GM18873 (cell line): Measurements from ENCODE around the gene PRKCZ.

Source experiments
- ATAC-seq: cut with Tn5 transposase; IDR thresholded peaks from one replicate; pipeline ENCODE4 v1.9.1; 2021; ENCODE audit warnings: mild to moderate bottlenecking, moderate library complexity, moderate number of reproducible peaks; ENCODE audit not compliant: unreplicated experiment, low FRiP score

The PRKCZ gene

DNA sequence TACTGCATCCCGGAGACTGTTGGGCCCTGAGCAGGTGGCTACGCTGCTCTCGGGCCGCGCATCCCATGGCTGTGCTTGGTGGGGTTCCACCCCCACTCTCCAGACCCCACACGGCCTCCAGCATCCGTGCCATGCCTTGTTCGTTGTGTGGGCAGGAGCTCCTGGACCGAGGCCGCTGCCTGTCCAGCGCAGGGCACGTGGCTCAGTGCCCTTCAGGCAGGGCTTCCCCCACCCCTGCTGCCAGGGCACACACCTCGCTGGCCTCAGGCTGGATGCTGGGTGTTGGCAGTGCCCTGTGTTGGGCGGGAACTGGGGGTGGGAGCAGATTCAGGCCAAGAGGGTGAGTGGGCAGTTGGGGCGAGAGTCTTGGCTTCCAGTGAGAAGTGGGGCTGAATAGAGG is 9.9 kb downstream of the PRKCZ start:
- no peak for ATAC-seq

DNA sequence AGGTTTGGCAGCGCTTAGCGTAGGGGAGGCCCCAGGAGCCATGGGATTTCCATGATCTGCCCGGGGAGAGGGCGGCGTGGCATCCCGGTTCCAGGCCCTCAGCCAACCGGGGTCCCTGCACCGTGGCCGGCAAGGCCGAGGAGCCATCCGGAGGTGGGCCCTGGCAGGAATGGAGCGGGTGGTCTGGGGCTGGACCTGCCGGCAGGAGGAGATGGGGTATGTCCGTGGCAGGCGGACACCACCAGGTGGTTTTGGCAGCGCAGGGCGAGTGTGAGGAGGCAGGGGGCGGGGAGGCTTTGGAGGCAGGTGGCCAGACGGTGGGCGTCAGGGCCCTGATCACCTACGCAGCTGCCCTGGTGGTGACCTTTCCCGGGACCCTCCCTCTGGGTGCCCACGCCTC is 10.3 kb downstream of the PRKCZ start:
- no peak for ATAC-seq

DNA sequence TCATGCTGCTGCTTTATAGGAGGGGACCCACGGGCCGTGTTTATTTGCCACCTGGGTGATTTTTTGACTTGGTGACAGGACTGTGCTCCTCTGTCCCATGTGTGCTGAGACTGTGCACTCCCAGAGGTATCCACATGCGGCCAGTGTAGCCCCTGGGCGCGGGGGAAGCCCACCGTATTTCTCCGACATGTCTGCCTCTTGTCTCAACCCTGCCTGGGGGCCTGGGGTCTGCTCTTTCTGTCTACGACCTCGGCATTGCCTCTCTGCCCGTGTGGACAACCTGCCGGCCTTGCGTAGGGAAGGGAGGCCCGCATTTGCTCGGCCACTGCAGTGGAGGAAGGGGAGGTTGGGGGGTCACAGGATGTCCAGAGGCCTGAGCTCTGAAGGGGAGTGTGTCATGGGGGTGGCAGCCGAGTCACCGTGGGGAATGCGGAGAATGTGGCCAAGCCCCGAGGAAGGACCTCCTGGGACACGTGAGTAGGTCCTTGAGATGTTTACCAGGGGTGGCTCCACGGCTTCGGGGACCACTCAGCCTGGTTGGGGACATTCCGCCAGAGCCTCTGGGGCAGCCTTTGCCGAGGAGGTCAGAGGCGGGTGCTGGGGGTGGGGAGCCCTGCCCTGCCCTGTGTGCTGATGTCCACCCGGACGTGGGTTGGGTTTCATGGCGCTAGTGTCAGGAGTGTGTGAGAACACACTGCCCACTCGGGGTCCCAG is 11.0 kb downstream of the PRKCZ start:
- no peak for ATAC-seq

DNA sequence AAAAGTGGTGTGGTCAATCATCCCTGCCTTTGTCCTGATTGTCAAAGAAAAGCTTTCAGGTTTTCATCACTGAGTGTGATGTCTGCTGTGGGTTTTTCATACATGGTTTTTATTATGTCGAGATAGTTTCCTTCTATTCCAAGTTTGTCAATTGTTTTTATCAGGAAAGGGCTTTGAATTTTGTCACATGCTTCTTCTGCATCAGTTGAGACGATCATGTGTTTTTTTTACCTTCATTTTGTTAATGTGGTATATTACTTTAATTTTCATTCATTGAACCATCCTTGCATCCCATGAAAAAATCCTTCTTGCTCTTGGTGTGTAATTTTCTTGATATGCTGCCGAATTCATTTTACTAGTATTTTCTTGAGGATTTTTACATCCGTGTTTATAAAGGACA is 15.5 kb downstream of the PRKCZ start:
- ATAC-seq: no peak

- no peak for ATAC-seq
These were observed 17.2 kb downstream of the PRKCZ start for GRCh38 chr1:2067393-2067792.

DNA sequence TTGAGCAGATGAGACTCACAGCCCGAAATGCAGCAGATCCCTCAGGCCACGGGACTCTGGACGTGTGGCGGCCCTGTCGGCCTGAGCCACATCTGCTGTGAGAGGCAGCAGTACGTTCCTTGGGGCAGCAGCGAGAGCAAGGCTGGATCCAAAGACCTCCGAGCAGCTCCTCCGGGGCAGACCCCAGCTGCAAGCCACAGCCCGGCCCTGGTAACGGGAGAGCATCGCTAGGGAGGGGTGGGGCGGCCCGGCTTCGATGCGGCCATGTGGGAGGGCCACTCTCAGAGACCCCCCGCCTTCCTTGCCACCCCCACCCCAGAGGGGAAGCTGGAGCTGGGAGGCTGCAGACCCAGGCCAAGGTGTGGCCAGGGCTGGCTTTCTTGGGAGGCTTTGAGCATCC is 17.8 kb downstream of the PRKCZ start:
- ATAC-seq: no peak

DNA sequence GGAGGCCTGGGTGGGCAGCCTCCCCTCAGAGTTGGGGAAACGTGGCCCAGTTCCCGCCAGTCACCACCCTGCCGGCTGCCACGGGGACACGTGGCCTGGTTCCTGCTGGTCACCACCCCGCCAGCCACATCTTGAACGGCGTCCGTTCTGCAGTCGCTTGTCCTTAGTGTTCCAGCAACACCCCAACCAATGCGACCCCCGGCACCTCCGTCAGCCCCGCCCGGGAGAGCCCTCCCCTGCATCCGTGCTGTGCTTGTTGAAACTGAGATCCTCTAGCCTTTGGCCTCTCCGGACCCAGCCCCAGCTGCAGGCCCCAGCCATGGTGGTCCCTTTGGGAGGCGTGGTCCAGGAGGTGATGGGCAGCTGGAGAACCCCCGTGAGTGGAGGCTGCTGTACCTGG is 18.7 kb downstream of the PRKCZ start:
- ATAC-seq: no peak

DNA sequence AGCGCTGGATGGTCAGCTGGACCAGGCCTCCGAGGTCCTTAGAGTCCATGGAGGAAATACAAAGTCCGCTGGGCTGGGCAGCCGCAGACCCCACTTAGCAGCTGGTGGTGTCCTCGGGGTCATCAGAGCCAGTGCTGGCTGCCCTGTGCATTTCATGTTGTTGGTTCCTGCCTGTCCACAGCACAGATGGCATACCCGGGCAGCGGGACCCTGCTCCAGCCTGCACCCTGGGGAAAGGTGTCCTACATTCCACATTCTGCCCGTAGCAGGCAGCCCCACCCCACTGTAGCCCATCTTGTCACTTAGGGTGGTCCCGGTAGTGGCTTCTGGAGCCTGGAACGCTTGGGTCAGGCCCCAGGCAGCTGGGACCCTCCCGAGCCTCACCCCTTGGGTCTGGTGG is 19.8 kb downstream of the PRKCZ start:
- no peak for ATAC-seq

DNA sequence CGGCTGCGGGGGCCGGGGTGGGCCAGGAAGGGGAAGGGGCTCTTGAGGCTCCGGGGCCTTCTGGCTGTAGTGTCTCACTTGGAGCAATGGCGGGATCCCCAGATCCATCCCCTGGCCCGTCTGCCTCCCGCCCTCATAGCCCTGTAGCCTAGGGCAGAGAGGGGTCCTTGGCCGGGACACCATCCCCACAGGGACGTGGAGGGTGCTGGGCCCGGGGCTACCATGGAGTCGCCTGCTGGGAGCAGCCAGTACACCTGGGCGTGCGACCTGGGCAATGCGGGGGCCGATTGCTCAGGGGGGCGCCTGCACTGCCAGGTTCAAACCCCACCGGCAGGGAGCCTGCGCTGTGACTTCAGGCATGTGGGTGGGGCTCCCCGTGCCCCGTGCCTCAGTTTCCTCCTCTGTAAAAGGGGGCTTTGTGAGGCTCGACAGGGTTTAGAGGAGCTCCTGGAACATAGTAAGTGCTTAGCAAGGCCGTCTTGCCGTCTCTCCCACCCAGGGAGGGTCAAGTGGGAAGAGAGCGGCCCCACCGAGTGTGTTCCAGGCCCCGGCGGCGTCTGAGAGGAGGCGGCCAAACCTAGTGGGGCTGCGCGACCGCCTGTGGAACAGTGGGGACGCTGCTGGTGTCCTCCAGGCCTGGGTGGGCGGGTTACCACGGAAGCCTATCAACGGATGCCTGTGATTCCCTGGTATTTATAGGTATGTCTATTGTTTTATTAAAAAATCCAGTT is 20.8 kb downstream of the PRKCZ start:
- ATAC-seq: no peak

DNA sequence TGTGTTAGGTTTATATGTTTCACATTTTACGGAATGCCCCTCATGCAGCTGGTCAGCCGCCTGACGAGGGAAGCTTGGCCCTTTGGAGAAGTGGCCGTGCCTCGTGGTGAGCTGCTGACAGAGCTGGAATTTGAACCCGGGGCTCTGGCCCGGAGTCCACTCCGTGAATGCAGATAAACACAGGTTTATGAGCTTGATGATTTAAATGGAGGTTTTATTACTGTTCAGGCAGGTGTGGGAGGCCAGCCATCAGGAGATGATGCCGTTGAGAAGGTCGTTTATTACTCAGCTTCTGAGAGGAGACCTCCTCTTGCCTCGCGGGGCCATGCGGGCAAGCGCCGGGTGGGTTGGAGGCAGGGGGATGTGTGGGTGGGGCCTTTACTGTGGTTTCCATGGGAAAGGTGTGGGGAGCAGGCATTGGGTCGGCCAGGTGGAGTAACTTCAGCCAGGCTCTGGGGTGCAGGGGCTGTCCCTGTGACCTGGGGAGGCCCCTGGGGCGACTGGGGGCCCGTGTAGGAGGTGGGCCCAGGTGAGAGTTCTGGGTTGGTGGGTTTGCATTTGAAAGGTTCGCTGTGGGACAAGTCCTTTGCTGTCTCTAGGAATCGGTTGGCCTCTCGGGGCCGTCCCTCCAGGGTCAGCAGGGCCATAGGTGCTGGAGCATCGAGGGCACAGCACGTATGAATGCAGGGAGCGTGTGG is 22.0 kb downstream of the PRKCZ start:
- ATAC-seq: no peak

DNA sequence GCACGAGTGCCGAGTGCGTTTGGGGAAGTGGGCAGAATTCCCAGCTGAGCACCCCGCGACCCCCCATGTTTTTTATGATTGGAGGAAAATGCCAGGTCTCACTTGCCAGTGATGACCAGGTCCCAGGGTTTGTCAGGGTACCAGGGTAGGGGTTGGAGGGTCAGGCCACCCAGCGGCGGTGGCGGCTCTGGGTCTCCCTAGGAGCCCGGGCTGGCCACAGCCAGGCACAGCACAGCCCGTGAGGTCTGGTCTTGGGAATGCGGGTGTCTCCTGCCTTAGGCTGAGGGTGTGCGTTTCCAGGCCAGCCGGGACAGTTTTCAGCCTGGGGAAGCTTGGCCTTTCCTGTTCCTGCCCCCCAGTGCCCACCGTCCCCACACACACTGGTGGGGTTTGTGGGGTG is 22.7 kb downstream of the PRKCZ start:
- no peak for ATAC-seq

DNA sequence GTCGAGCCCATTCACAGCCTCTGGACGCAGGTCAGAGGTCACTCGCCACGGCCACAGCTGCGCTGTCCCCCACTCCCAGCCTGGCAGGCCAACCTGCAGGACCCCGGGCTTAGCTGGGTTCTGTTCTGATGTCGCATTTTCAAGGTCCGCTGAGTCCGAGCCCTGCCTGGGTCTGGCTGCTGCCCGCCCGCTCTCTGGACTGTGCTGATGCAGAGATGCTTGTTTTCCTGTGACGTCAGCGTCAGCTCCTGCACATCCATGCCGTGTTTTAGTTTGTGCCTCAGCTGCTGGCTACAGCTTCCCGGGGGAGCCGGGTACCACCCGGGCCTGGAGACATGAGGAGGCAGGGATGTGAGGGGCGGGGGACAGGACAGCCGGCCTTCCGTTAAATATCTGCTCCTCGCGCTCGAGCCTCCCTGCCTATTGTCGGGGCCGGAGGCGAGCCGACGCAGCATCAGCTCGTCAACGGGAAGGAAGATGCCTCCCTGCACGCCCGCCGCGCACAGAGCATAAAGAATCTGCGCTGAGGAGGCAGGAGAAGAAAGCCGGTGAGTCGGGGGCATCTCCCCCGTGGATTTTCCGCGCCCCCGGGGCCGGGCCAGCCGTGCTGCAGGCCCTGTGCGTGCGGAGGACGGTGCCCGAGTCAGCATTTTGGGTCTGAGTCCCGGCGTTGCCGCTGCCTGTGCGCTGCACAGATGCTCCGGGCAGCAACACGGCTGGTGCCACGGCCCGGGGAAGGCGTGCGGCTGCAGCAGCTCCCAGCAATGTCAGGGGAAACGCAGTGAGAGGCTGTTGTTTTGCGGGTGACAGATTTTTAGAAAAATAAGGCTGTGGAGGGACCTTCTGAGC is 23.4 kb downstream of the PRKCZ start:
- no peak for ATAC-seq

DNA sequence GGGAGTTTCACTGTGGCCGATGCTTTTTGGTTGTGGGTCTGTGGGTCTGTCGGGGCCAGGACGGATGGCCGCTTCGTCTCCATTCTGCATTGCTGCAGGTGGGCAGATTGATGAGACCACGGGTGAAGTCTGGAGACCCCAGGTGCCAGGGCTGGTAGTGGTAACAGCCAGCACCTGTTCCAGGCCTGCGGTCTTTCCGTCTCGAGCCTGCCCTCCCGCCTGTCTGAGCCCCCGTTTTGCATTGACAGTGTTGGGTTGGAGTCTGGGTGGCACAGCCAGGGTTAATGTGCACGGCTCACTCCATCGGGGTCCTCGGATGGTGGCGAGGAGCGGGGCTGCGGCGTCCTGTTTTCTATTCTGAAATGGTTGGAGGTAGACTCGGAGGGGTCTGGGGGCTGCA is 24.2 kb downstream of the PRKCZ start:
- ATAC-seq: no peak

DNA sequence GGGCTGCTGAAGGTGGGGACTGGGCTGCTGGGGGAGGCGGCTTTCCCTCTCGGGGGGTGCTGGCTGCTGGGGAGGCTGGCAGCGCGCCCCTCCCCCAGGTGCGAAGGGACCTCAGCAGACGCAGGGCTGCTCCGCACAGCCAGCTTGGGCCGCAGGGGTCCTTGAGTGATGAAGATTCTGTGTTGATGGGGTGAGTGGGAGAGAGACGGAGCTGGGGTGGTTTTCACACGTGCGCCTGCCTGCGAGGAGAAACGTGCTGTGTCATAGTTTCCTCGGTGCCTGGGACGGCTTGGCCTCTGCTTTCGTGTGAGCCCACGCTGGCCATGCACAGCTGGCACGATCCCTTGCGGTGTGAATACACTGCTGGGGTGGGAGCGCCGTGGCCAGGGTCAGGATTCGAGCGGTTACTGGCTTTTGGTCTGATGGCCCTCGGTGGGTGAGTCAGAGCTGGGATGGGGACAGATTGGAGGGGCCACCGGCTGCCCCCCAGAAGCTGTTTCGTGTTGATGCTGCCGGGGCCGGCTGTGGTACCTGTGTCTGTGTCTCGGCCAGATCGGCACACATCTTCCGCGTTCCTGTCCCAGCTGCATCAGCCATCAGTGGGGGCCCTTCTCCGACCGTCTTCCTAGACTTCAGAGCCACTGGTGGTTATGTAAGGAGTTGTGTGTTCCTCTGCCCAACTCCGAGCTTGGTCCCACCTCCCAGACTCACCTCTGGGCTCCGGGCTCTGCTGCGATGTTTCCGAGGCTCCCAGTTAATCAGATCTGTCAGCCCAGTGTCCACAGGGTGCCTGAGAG is 24.9 kb downstream of the PRKCZ start:
- no peak for ATAC-seq

- ATAC-seq: no peak
These were observed 26.6 kb downstream of the PRKCZ start for GRCh38 chr1:2076826-2077225.

DNA sequence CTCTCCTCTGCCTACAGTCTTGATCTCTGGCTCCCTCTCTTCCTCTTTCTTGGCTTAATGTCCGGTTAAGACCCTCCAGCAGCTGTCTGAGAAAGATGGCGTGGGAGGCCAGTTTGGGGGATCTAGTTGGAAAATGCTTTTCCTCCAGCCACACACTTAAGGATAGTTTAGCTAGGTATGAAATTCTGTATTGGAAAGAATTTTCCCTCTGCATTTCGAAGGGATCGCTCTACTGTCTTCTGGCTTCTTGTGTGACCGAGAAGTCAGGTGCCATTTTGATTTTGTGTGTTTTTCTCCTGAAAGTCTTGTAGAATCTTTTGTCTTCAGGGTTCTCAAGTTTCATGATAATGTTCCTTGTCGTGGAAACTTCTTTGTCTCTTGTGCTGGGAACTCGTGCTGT is 28.0 kb downstream of the PRKCZ start:
- no peak for ATAC-seq

DNA sequence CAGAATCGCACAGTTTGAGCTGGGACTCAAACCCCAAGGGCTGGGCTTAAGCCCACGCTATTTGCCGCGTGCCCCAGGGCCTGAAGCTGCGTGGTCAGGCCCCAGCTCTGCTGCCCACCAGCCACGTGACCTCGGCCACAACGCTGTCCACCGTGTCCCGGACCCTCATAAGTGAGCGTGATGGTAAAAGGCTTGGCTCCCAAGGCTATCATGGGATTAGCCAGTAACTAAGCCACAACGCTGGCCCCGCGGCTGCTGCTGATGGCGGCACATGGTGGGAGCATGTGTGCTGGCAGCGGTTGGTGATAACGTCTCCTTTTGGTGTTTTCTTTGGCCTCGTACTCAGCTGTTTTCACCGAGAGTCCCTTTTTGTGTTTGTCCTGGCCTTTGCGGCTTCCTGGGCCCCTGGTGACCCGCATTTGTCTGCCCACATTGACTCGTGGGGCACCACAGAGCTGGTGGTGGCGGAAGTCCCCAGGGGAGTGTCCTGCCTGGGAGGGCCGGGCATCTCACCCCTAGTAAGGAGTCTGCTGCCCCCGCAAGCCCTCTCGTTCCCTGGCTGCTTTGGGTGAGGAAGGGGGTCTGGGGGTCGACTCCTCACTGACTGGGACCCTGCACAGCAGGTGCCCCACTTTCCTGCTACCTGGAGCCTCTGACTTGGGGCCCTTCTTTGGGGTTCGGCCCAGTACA is 29.3 kb downstream of the PRKCZ start:
- ATAC-seq: no peak

GRCh38 chr1:2080140-2080539 is 29.9 kb downstream of the PRKCZ start:
- no peak for ATAC-seq

- ATAC-seq: no peak
These were observed 30.7 kb downstream of the PRKCZ start for GRCh38 chr1:2080884-2081283.
